IPS-18a (cell line): ENCODE data around the gene FOXF1.

Source experiments
- H3K27ac ChIP-seq: one replicate; pipeline ENCODE4 v1.5.1; 2013; ENCODE audit warnings: low read length
- H3K27me3 ChIP-seq: one replicate; pipeline ENCODE4 v1.6.1; 2013; ENCODE audit warnings: mild to moderate bottlenecking, low read length; ENCODE audit not compliant: control insufficient read depth, insufficient read depth
- H3K36me3 ChIP-seq: one replicate; pipeline ENCODE4 v1.6.1; 2013; ENCODE audit warnings: low read depth, low read length; ENCODE audit not compliant: control insufficient read depth
- H3K4me1 ChIP-seq: one replicate; pipeline ENCODE4 v1.6.1; 2013; ENCODE audit warnings: low read depth, low read length; ENCODE audit not compliant: control insufficient read depth
- H3K4me3 ChIP-seq: one replicate; pipeline ENCODE4 v1.5.1; 2013; ENCODE audit warnings: low read length
- H3K9ac ChIP-seq: one replicate; pipeline ENCODE4 v1.6.1; 2013; ENCODE audit warnings: mild to moderate bottlenecking, low read length, moderate library complexity
- H3K9me3 ChIP-seq: one replicate; pipeline ENCODE4 v1.6.1; 2013; ENCODE audit warnings: low read depth, low read length; ENCODE audit not compliant: control insufficient read depth

Gene FOXF1

DNA sequence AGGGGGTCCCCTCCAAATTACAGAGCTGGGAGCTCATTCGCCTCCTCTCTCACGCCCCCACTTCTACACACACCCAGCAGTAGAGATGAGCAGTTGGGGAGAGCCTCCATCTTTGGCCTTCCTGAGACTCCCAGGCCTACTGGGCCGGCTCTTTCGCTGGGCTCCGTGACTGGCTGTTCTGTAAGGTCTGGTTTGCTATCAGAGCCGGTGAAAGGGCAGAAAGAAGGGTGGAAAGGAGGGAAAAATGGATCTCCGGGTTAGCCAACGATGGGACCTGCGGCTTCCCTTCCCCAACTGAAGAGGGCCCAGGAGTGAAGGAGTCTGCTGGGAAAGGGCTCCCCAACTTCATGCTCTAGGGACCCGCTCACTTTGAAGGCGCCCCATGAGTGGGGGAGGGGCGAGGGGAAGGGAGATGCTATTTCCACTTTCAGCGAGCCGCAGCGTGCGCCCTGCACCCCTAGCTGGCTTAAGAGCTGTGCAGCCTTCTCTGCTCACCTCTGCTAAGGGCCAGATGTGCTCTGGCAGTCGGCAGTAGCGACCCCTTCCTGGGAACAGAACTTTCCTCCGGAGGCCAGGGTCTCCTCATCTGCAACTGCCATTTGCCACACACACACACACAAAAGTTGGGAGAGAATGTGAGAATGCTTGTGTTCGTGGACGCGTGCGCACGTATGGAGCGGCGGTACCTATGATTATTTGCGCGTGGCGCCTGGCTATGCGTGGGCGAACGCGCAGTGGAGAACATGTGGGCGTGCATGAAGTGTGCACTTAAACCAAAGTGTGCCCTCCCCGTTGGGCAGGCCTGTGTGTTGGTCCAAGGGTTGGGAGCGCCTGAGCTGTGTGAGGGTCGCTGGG is 2.9 kb upstream of the FOXF1 start:
- no peak overlapping the region for H3K9ac ChIP-seq
- H3K4me1 ChIP-seq, result peaks cover 7% of the 10 kb centered on the region
- H3K9me3 ChIP-seq, result no peaks in the 10 kb centered on the region
- H3K4me3 ChIP-seq, result no peak overlapping the region
- peaks cover 98% of the 10 kb centered on the region for H3K27me3 ChIP-seq
- no peaks in the 10 kb centered on the region for H3K36me3 ChIP-seq
- H3K27ac ChIP-seq, result no peak overlapping the region

DNA sequence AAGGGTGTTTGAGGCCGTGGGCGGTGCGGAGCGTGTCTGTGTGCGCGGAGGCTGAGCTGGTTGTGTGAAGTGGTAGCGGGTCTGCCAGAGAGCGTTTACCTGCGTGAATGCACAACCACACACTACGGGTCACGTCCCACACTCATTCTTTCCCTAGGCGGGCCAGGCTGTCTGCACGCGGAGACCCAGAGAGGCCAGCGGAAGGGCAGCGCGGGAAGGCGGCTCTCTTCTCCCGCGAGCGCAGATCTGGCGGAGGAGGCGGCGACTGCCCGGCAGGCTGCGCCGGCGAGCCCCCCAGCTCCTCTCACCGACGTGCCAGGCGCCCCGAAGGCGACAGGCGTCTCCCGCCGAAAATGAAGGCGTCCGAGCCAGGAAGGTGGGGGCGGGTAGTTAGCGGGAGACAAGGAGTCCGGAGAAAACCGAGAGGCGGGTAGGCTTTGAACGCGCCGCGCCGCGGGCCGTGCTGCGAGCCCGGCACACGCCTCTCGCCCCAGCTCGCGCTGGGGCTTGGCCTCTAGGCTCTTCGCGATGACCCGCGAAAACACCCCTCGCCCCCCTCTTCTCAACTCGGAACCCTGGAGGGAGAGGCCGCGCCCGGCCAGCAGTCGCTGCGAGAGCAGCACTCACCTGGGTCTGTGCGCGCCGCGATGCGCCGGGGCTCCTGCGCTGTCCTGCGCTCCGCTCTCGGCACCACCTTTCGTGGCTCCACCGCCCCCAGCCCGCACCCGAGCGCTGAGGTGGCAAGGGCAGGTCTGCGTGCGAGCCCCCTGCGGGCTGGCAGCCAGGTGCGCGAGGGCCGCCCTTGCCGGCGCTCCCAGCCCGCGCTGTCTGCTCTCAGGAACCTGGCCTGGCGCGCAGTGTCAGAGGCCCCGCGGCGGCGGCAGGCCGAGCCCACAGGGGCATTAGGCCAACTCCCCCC is 2.0 kb upstream of the FOXF1 start:
- H3K4me1 ChIP-seq, result peaks cover 13% of the 10 kb centered on the region
- no peaks in the 10 kb centered on the region for H3K9me3 ChIP-seq
- peak overlapping the region; percentile 54 for H3K4me3 ChIP-seq
- no peaks in the 10 kb centered on the region for H3K36me3 ChIP-seq
- no peak overlapping the region for H3K27ac ChIP-seq
- H3K9ac ChIP-seq, result no peak overlapping the region
- H3K27me3 ChIP-seq, result peaks cover 98% of the 10 kb centered on the region

- Histone ChIP-seq H3K27me3 (peaks cover 98% of the 10 kb centered on the region), H3K4me1 (peaks cover 13% of the 10 kb centered on the region), H3K9me3 (no peaks in the 10 kb centered on the region), H3K36me3 (no peaks in the 10 kb centered on the region), H3K9ac (no peak overlapping the region), H3K27ac (no peak overlapping the region), H3K4me3 (peak overlapping the region; percentile 54)
Measured at GRCh38 chr16:86508947-86509758, 1.2 kb upstream of the FOXF1 start.

DNA sequence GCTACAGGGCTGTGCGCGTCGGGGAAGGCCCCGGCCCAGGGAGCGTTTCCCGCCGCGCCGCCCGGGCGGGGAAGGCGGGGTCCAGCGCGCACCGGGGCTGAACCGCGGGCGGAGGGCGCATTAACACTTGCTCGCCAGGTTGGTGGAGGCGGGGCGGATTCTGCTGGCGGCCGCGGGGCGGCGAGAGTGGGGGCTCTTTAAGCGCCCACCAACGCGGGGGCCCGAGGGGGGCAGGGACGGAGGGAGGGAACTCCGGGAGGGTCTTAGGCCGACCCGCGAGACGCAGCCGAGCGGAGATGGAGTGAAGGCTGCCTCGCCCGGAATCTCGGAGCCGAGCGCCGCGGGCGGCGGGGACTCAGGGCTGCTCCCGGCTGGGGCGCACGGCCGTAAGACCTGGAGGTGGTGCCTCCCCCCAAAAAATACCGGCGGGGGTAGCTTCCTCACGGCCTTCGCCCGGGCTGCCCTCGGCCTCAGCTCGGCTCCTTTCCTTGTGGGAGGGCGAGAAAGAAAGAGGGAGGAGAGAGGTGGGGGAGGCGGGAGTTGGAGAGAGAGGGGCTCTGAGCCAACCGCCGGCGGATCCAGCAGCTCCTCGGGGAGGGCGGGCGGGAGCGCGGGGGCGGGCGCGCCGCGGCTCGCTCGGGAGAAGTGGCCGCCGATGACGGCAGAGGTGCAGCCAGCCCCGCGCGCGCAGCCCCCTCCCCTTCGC is 415 bp upstream of the FOXF1 start:
- Histone ChIP-seq H3K9me3 (no peaks in the 10 kb centered on the region), H3K27ac (no peak overlapping the region), H3K4me1 (peaks cover 13% of the 10 kb centered on the region), H3K27me3 (peaks cover 98% of the 10 kb centered on the region), H3K36me3 (no peaks in the 10 kb centered on the region), H3K9ac (no peak overlapping the region), H3K4me3 (peak overlapping the region; percentile 54)

- Histone ChIP-seq H3K4me1 (peaks cover 10% of the 10 kb centered on the region), H3K27me3 (peaks cover 98% of the 10 kb centered on the region), H3K4me3 (no peak overlapping the region)
Measured at GRCh38 chr16:86511317-86512161, 1.2 kb downstream of the FOXF1 start.

DNA sequence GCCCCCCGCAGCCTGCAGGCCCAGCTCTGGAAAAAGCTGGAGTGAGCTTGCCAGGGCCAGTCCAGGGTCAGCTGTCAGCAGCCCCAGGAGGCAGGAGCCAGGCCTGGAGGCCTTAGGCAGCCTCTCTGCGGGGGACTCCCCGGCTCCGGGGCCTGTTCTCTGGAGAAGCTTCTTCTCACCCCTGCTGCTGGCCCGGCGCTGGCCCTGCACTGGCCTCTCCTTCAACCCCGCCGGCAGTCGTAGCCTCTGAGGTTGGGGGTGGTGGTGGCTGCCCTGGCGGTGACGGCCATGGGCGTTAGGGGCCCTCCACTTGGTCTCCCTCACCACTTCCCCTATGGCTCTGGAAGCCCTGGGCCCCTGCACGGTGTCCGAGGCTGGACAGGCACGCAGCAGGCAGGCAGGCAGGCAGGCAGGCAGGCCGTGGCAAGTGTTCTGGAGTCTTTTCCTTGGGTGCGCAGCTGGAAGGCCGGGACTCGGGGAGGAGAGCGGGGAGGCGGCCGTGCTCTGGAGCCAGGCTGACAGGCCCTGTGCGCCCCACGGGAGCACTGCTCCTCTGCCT is 2.1 kb downstream of the FOXF1 start:
- H3K4me3 ChIP-seq, result no peak overlapping the region

More at GRCh38 chr16:86511317-86512161, 1.2 kb downstream of the FOXF1 start:
- Histone ChIP-seq H3K27ac (no peak overlapping the region), H3K9ac (no peak overlapping the region), H3K9me3 (no peaks in the 10 kb centered on the region), H3K36me3 (no peaks in the 10 kb centered on the region)

DNA sequence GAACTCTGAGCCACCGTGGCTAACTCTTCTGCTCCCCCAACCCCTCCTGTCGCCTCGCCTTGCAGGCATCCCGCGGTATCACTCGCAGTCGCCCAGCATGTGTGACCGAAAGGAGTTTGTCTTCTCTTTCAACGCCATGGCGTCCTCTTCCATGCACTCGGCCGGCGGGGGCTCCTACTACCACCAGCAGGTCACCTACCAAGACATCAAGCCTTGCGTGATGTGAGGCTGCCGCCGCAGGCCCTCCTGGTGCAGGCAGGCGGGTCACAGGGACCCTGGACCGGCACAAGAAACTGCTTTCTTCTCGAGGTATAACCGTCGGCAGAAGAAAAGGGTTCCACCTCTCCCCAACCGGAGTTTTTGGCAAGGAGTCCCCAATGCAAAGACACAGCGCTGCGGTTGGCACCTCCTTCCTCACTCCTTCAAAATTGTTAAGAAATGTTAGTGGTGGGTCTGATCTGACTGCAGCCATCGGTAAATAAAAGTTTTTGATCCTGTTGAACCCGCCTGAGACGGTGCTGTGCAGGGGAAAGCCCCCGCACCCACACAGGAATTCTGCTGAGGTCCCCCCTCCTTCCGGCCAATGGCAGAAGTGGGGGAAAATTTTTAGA is 2.6 kb downstream of the FOXF1 start:
- H3K36me3 ChIP-seq, result no peaks in the 10 kb centered on the region
- H3K4me3 ChIP-seq, result no peak overlapping the region
- H3K27ac ChIP-seq, result no peak overlapping the region
- peaks cover 10% of the 10 kb centered on the region for H3K4me1 ChIP-seq
- H3K9me3 ChIP-seq, result no peaks in the 10 kb centered on the region
- no peak overlapping the region for H3K9ac ChIP-seq
- H3K27me3 ChIP-seq, result peaks cover 98% of the 10 kb centered on the region

More for the DNA sequence above, 2.1 kb downstream of the FOXF1 start:
- no peak overlapping the region for H3K27ac ChIP-seq
- no peak overlapping the region for H3K9ac ChIP-seq
- H3K9me3 ChIP-seq, result no peaks in the 10 kb centered on the region
- no peaks in the 10 kb centered on the region for H3K36me3 ChIP-seq
- H3K4me1 ChIP-seq, result peaks cover 10% of the 10 kb centered on the region
- peaks cover 98% of the 10 kb centered on the region for H3K27me3 ChIP-seq

- Histone ChIP-seq H3K9me3 (no peaks in the 10 kb centered on the region), H3K36me3 (no peaks in the 10 kb centered on the region), H3K9ac (no peak overlapping the region), H3K4me3 (no peak overlapping the region), H3K27ac (no peak overlapping the region), H3K27me3 (peaks cover 98% of the 10 kb centered on the region), H3K4me1 (peaks cover 10% of the 10 kb centered on the region)
Measured at GRCh38 chr16:86513471-86514277, 3.3 kb downstream of the FOXF1 start.
